SJSA1 (cell line): ENCODE measurements around the gene FGD2. TPM values are rescaled to one million over a fixed set of nuclear protein-coding genes. Genes with fewer than 3 reads are reported as not detected.
A peak's percentile ranks its signal among the peaks of the same experiment; 100 is the strongest.
"Not testable (repeated sequence)": the region's sequence is repeated elsewhere in the genome, so short reads cannot be mapped to it uniquely, and the experiment has no call there.

ENCODE experiments used
- DNase-seq, 2 experiments: peaks; one replicate each; pipeline ENCODE4 v3.0.0-alpha.2; 2015 to 2020; ENCODE audit warnings: low spot score in 2 of 2, low read depth in 1 of 2
- H3K27ac ChIP-seq: fragments of 250-450 bp; sonication (Bioruptor Pico); 2 replicates; pipeline ENCODE4 v1.5.1; 2020; ENCODE audit warnings: mild to moderate bottlenecking, moderate library complexity
- H3K27me3 ChIP-seq: fragments of 250-450 bp; sonication (Bioruptor Pico); replicated peaks from 2 replicates; pipeline ENCODE4 v1.5.1; 2020; ENCODE audit warnings: mild to moderate bottlenecking, moderate library complexity
- H3K36me3 ChIP-seq: fragments of 250-450 bp; sonication (Bioruptor Pico); 2 replicates; pipeline ENCODE4 v1.5.1; 2020; ENCODE audit warnings: mild to moderate bottlenecking
- H3K4me1 ChIP-seq: fragments of 250-450 bp; sonication (Bioruptor Pico); replicated peaks from 2 replicates; pipeline ENCODE4 v1.6.1; 2021; ENCODE audit warnings: mild to moderate bottlenecking
- H3K4me3 ChIP-seq: fragments of 250-450 bp; sonication (Bioruptor Pico); 2 replicates; pipeline ENCODE4 v1.5.1; 2020; ENCODE audit warnings: mild to moderate bottlenecking
- H3K9me3 ChIP-seq: fragments of 250-450 bp; sonication (Bioruptor Pico); replicated peaks from 2 replicates; pipeline ENCODE4 v1.5.1; 2020; ENCODE audit warnings: mild to moderate bottlenecking
- total RNA-seq: library from RNA; depleted of rRNA; stranded (reverse); fragments of >200 nt; shearing (Covaris generic); gene quantifications from 2 replicates; pipeline ENCODE4 v1.2.3, GENCODE V29; 2014

FGD2 gene
- total RNA-seq, 1 experiment from 2014 or later: not detected

DNA sequence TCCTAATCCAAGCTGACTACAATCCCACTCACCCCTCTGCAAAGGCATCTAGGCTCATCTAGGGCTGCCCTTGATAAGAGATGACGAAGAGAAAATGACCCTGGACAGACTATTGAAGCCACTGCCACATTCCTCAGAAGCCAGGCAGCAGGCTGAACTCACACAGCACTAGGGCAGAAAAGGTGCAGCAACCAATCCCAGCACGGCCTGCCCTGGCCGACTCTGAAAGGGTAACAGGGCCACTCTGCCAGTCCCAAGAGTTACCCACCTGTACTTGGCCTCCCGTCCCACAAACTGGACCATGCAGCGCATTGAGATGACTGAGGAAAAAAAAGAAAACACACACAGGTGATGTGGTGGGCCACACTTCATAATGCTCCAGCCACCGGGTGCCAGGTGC is 28.5 kb upstream of the FGD2 start:
- Histone ChIP-seq H3K9me3 (no peaks in the 10 kb centered on the region), H3K27me3 (no peaks in the 10 kb centered on the region), H3K4me1 (no peaks in the 10 kb centered on the region), H3K27ac (no peak overlapping the region), H3K4me3 (no peak overlapping the region), H3K36me3 (peaks cover 96% of the 10 kb centered on the region)
- DNase-seq: no peak

- Histone ChIP-seq H3K4me1 (no peaks in the 10 kb centered on the region), H3K27ac (no peak overlapping the region), H3K27me3 (no peaks in the 10 kb centered on the region), H3K36me3 (peaks cover 96% of the 10 kb centered on the region), H3K4me3 (no peak overlapping the region), H3K9me3 (no peaks in the 10 kb centered on the region)
- no peak for DNase-seq
These were observed 27.9 kb upstream of the FGD2 start for GRCh38 chr6:36977470-36977941.

DNA sequence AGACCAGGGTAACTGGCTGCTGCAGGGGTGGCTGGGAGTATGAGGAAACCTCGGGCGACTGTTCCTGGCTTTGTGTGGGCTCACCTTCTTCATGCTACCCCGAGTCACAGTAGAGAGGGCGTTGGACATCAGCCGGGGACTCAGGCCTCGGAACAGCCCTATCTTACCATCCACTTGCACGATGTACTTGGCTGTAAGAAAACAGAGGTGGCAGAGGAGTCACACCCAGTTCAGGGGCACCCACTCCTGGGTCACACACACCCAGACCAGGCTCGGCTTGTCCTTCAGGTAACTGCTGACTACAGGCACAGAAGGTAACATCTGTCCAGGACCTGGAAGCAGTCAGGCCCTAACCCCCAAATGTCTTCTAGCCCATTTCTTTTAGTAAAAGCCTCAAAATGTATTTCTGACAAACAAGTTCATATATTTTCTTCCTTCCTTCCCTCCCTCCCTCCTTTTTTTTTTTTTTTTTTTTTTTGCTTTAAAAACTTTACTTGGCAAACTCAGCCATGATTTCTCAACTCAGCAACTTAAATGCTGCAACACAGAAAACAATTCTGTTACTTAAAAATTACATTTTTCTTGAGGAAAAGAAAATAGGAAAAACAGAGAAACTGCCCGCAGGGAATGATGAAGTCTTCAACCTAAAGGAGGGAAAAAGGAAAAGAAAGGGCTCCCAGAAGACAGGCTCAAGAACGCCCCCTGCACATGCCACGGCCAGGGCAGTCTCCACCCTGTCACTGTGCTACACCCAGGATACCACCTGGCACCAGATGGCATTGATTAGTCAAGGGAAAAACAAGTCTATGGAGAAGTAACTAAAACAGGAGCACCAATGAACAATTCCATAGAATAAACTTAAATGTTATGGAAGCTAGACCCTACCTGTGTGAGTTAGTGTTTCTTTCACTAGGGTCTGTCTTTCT is 26.8 kb upstream of the FGD2 start:
- Histone ChIP-seq H3K27me3 (no peaks in the 10 kb centered on the region), H3K36me3 (peaks cover 95% of the 10 kb centered on the region), H3K27ac (no peak overlapping the region), H3K9me3 (no peaks in the 10 kb centered on the region), H3K4me3 (no peak overlapping the region), H3K4me1 (no peaks in the 10 kb centered on the region)
- no peak for DNase-seq

GRCh38 chr6:36979347-36979742 is 26.1 kb upstream of the FGD2 start:
- Histone ChIP-seq H3K4me3 (no peak overlapping the region), H3K9me3 (no peaks in the 10 kb centered on the region), H3K4me1 (peaks cover 3% of the 10 kb centered on the region), H3K27me3 (no peaks in the 10 kb centered on the region), H3K27ac (no peak overlapping the region), H3K36me3 (peaks cover 95% of the 10 kb centered on the region)
- no peak for DNase-seq

DNA sequence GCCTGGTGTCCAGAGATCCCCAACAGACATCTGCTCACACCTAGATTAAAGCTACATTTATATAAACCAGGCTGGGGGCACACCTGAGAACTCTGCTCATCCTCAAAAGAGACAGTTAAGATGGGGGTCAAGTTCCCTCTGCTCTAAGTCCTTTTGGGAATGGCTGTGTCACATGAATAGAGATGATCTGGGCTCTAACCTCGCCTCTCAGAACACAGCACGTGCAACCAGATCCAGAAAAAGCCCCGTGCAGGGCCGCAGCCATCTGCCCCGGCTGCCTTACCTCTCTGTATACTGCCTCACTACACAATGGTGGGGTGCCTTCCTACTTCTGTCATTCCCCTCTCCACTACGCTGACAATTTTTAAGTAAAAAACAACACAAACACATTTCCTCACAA is 25.3 kb upstream of the FGD2 start:
- no peak for DNase-seq
- no peak overlapping the region for H3K27ac ChIP-seq
- no peaks in the 10 kb centered on the region for H3K27me3 ChIP-seq
- H3K4me3 ChIP-seq: no peak overlapping the region
- peaks cover 90% of the 10 kb centered on the region for H3K36me3 ChIP-seq
- H3K4me1 ChIP-seq: peaks cover 7% of the 10 kb centered on the region
- no peaks in the 10 kb centered on the region for H3K9me3 ChIP-seq

GRCh38 chr6:36980876-36981619 is 24.4 kb upstream of the FGD2 start:
- Histone ChIP-seq H3K4me1 (peaks cover 7% of the 10 kb centered on the region), H3K36me3 (peaks cover 85% of the 10 kb centered on the region), H3K4me3 (no peak overlapping the region), H3K9me3 (no peaks in the 10 kb centered on the region), H3K27me3 (no peaks in the 10 kb centered on the region), H3K27ac (no peak overlapping the region)
- no peak for DNase-seq

GRCh38 chr6:36983538-36983937 is 21.9 kb upstream of the FGD2 start:
- Histone ChIP-seq H3K27ac (no peak overlapping the region), H3K27me3 (no peaks in the 10 kb centered on the region), H3K4me1 (peaks cover 15% of the 10 kb centered on the region), H3K36me3 (peaks cover 64% of the 10 kb centered on the region), H3K9me3 (no peaks in the 10 kb centered on the region), H3K4me3 (no peak overlapping the region)
- no peak for DNase-seq

DNA sequence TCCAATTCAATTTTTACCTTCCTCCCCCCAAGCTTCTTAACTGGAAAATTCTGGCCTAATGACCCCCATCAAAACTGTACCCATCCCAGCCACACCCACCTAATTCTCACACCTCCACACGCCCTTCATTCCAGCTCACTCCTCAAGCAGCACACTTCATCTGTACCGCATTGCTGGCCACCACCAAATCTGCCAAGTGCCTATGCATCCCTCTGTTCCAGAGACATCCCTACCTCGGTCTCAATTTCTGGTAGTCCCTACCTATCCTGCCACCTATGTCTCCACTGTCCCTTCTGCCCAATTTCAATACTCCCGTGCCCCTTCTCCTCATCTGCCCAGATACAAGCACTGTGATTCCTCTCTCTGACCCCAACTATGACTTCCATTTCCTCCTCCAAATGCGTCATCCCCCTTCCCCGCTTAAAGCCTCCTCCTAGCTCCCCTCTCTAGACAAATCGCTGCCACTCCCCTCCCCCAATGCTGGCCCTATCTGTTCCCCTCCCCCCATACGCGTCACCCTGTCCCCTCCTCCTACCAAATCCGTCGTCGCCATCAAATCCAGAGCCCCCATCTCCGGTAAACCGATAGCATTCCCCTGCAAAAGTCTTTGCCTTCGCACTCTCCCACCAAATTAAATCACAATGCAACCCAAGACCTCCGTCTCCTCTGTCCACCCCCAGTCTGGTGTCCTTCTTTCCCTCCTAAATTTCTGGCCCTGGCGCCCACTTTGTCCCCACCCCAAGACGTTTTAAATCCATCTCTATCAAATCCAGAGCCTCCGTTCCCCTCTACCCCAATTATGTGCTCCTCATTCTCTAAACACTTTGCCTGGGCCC is 20.7 kb upstream of the FGD2 start:
- H3K4me3 ChIP-seq: peak overlapping the region; percentile 99
- H3K9me3 ChIP-seq: no peaks in the 10 kb centered on the region
- peak; percentile 47 to 86 for DNase-seq
- no peaks in the 10 kb centered on the region for H3K27me3 ChIP-seq
- H3K27ac ChIP-seq: peak overlapping the region; percentile 96
- peaks cover 53% of the 10 kb centered on the region for H3K36me3 ChIP-seq
- H3K4me1 ChIP-seq: peaks cover 15% of the 10 kb centered on the region

GRCh38 chr6:36985417-36985807 is 20.0 kb upstream of the FGD2 start:
- H3K27ac ChIP-seq: peak overlapping the region; percentile 96
- no peaks in the 10 kb centered on the region for H3K27me3 ChIP-seq
- peaks cover 15% of the 10 kb centered on the region for H3K4me1 ChIP-seq
- no peak for DNase-seq
- peaks cover 49% of the 10 kb centered on the region for H3K36me3 ChIP-seq
- no peaks in the 10 kb centered on the region for H3K9me3 ChIP-seq
- peak overlapping the region; percentile 99 for H3K4me3 ChIP-seq

- H3K27me3 ChIP-seq: no peaks in the 10 kb centered on the region
- no peaks in the 10 kb centered on the region for H3K9me3 ChIP-seq
- DNase-seq: peak; percentile 87 to 96
- peak within 1 kb of the TSS; percentile 96 for H3K27ac ChIP-seq
- peaks cover 42% of the 10 kb centered on the region for H3K36me3 ChIP-seq
- peaks cover 15% of the 10 kb centered on the region for H3K4me1 ChIP-seq
- H3K4me3 ChIP-seq: peak within 1 kb of the TSS; percentile 99
These were observed 19.4 kb upstream of the FGD2 start, which contains the start of gene MTCH1 for GRCh38 chr6:36985808-36986703. MTCH1 (minus strand) TSS chr6:36986196; CDS start chr6:36986173, 23 bp downstream.

DNA sequence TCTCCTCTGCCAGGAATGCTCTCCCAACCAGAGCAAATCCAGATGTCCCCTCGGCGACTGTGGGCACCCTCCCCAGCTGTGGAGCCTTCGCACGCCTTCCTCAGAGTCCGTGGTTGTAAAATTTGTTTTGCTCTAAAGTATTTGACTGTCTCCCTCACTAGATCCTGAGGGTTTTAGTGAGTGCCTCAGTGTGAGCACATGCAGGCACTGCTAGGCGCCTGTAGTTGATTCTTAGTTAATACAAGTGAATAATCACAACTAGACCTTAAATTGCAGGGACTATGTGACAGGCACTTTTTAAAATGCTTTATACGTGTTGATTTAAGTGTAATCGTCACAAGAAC is 18.8 kb upstream of the FGD2 start:
- Histone ChIP-seq H3K4me3 (peak overlapping the region; percentile 99), H3K9me3 (no peaks in the 10 kb centered on the region)
- no peak for DNase-seq

DNA sequence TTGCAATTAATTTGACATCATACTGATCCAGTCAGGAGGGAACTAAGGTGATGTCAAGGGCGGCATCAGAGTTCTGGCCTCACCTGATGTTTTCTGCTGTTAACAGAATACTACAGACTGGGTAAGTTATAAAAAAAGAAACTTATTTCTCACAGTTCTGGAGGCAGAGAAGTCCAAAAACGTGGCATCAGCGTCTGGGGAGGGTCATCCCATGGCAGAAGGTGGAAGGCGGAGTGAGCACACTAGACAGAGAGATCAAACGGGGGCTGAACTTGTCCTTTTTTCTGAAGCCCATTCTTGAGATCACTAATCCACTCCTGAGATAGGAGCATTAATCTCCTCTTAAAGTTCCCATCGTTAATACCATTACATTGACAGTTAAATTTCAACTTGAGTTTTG is 16.2 kb upstream of the FGD2 start:
- no peak for DNase-seq
- Histone ChIP-seq H3K4me1 (peaks cover 13% of the 10 kb centered on the region), H3K9me3 (no peaks in the 10 kb centered on the region), H3K27me3 (no peaks in the 10 kb centered on the region), H3K36me3 (peaks cover 11% of the 10 kb centered on the region), H3K4me3 (no peak overlapping the region), H3K27ac (no peak overlapping the region)

More for the DNA sequence above, 18.8 kb upstream of the FGD2 start:
- H3K36me3 ChIP-seq: peaks cover 36% of the 10 kb centered on the region
- H3K27ac ChIP-seq: peak overlapping the region; percentile 96
- no peaks in the 10 kb centered on the region for H3K27me3 ChIP-seq
- peaks cover 15% of the 10 kb centered on the region for H3K4me1 ChIP-seq

DNA sequence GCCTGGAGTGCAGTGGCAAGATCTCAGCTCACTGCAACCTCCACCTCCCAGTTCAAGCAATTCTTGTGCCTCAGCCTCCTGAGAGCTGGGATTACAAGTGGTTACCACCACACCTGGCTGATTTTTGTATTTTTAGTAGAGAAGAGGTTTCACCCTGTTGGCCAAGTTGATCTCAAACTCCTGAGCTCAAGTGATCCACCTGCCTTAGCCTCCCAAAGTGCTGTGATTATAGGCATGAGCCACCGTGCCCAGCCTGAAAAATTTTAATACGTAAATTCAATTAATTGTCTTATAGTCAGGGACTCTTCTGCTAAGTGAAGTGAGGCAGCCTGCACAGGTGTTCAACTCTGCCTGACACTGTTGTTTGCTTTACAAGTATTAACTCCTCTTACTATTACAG is 15.1 kb upstream of the FGD2 start:
- not testable (repeated sequence) for H3K4me1 ChIP-seq, H3K9me3 ChIP-seq

More for the DNA sequence above, 15.1 kb upstream of the FGD2 start:
- not testable (repeated sequence) for H3K27me3 ChIP-seq, DNase-seq, H3K4me3 ChIP-seq, H3K36me3 ChIP-seq, H3K27ac ChIP-seq
